ENCODE measurements around the gene TVP23C.

Gene TVP23C

DNA sequence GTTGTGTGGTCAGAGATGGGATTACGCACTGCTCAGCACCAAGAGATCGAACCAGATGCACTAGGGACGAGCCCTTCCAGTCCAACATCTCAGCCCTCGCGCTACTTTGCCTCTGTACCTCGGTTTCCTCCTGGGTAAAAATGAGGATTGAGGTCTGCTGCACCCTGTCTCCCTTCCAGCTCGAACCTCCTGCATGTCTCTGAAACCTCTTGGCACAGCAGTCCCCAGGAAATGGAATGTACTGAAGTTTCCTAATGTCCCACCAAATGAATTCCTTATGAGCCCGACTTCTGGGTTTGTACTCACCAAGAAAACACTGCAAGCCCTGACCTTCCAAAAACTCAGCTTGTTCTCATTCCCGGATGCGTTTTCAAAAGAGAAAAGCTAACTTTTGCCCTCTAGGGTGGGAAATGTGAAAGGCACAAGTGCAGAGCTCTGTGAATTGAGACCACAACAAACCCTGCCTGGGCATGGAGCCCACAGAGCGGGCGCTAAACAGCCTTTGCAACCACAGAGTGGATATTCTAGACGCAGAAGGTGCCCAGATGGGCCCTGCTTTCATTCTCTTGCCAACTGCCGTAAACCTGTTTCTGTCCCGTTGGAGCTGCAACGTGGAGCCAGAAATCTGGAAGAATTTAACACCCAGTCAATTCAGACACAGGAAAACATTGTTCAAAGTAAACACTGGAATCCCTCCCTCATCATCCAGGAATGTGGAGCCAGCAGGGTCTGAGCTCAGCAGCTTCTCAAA is 106.1 kb downstream of the TVP23C start:
- Histone ChIP-seq H3K27ac (ENCODE audit: low read depth, low read length, poor library complexity, severe bottlenecking) (no peak overlapping the region), H3K9me2 (ENCODE audit: low read depth, low read length) (no peaks in the 10 kb centered on the region), H3K36me3 (ENCODE audit: insufficient read depth, low read length) (no peaks in the 10 kb centered on the region), H2AFZ (ENCODE audit: low read length) (no peak overlapping the region), H3K79me2 (ENCODE audit: insufficient read depth, low read length) (no peaks in the 10 kb centered on the region), H4K20me1 (ENCODE audit: insufficient read depth, low read length) (no peaks in the 10 kb centered on the region), H3K9ac (ENCODE audit: low read length) (no peak overlapping the region), H3K4me2 (ENCODE audit: low read length) (no peak overlapping the region), H3K9me3 (ENCODE audit: low read length) (no peaks in the 10 kb centered on the region), H3K27me3 (ENCODE audit: insufficient read depth, low read length) (no peaks in the 10 kb centered on the region), H3F3A (ENCODE audit: insufficient read depth, low read length) (no peaks in the 10 kb centered on the region), H3K4me1 (ENCODE audit: insufficient read depth, low read length, severe bottlenecking) (no peaks in the 10 kb centered on the region), H3K4me3 (ENCODE audit: low read depth, low read length, poor library complexity, severe bottlenecking) (no peak overlapping the region)
- TF ChIP-seq, protein P1, sequence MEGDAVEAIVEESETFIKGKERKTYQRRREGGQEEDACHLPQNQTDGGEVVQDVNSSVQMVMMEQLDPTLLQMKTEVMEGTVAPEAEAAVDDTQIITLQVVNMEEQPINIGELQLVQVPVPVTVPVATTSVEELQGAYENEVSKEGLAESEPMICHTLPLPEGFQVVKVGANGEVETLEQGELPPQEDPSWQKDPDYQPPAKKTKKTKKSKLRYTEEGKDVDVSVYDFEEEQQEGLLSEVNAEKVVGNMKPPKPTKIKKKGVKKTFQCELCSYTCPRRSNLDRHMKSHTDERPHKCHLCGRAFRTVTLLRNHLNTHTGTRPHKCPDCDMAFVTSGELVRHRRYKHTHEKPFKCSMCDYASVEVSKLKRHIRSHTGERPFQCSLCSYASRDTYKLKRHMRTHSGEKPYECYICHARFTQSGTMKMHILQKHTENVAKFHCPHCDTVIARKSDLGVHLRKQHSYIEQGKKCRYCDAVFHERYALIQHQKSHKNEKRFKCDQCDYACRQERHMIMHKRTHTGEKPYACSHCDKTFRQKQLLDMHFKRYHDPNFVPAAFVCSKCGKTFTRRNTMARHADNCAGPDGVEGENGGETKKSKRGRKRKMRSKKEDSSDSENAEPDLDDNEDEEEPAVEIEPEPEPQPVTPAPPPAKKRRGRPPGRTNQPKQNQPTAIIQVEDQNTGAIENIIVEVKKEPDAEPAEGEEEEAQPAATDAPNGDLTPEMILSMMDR (IDR thresholded peaks at IDR 0.05; ENCODE audit: low read length): no peak
- no peak for TF ChIP-seq EZH2 (IDR thresholded peaks at IDR 0.05; ENCODE audit: borderline replicate concordance, low read length)

DNA sequence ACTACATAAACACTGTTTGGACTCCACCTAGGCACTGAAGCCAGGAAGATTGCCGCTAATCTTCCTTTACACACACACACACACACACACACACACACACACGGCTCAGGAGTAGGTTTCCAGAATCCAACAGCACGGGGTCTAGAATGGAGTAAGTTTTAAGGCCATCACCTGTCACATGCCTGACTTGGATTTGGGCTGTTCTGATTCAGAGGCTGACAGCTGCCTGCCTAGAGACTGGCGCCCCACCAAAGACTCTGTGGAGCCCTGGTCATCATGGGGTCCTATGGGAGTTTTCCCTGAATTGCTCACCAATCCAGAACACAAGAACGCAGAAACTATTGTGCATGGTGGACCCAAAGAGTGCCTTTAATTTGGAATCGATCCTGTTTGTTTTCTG is 106.8 kb downstream of the TVP23C start:
- Histone ChIP-seq H3K27me3 (ENCODE audit: insufficient read depth, low read length) (no peaks in the 10 kb centered on the region), H3K4me1 (ENCODE audit: insufficient read depth, low read length, severe bottlenecking) (no peaks in the 10 kb centered on the region), H3K9me3 (ENCODE audit: low read length) (no peaks in the 10 kb centered on the region), H3K27ac (ENCODE audit: low read depth, low read length, poor library complexity, severe bottlenecking) (no peak overlapping the region), H3K79me2 (ENCODE audit: insufficient read depth, low read length) (no peaks in the 10 kb centered on the region), H4K20me1 (ENCODE audit: insufficient read depth, low read length) (no peaks in the 10 kb centered on the region), H3K9me2 (ENCODE audit: low read depth, low read length) (no peaks in the 10 kb centered on the region), H3K4me3 (ENCODE audit: low read depth, low read length, poor library complexity, severe bottlenecking) (no peak overlapping the region), H3K9ac (ENCODE audit: low read length) (no peak overlapping the region), H2AFZ (ENCODE audit: low read length) (no peak overlapping the region), H3K36me3 (ENCODE audit: insufficient read depth, low read length) (no peaks in the 10 kb centered on the region), H3K4me2 (ENCODE audit: low read length) (no peak overlapping the region), H3F3A (ENCODE audit: insufficient read depth, low read length) (no peaks in the 10 kb centered on the region)
- TF ChIP-seq, protein P1 (IDR thresholded peaks at IDR 0.05; ENCODE audit: low read length): no peak
- no peak for TF ChIP-seq EZH2 (IDR thresholded peaks at IDR 0.05; ENCODE audit: borderline replicate concordance, low read length)

- no peak overlapping the region for H3K4me2 ChIP-seq (ENCODE audit: low read length)
- no peaks in the 10 kb centered on the region for H3K79me2 ChIP-seq (ENCODE audit: insufficient read depth, low read length)
- no peaks in the 10 kb centered on the region for H3F3A ChIP-seq (ENCODE audit: insufficient read depth, low read length)
- no peak for TF ChIP-seq EZH2 (IDR thresholded peaks at IDR 0.05; ENCODE audit: borderline replicate concordance, low read length)
- TF ChIP-seq, protein P1 (IDR thresholded peaks at IDR 0.05; ENCODE audit: low read length): no peak
- no peaks in the 10 kb centered on the region for H3K9me2 ChIP-seq (ENCODE audit: low read depth, low read length)
- no peak overlapping the region for H3K9ac ChIP-seq (ENCODE audit: low read length)
- no peak overlapping the region for H3K4me3 ChIP-seq (ENCODE audit: low read depth, low read length, poor library complexity, severe bottlenecking)
- no peaks in the 10 kb centered on the region for H3K4me1 ChIP-seq (ENCODE audit: insufficient read depth, low read length, severe bottlenecking)
- no peaks in the 10 kb centered on the region for H4K20me1 ChIP-seq (ENCODE audit: insufficient read depth, low read length)
- H2AFZ ChIP-seq (ENCODE audit: low read length): no peak overlapping the region
- H3K27ac ChIP-seq (ENCODE audit: low read depth, low read length, poor library complexity, severe bottlenecking): no peak overlapping the region
- H3K27me3 ChIP-seq (ENCODE audit: insufficient read depth, low read length): no peaks in the 10 kb centered on the region
- no peaks in the 10 kb centered on the region for H3K36me3 ChIP-seq (ENCODE audit: insufficient read depth, low read length)
- H3K9me3 ChIP-seq (ENCODE audit: low read length): no peaks in the 10 kb centered on the region
These were observed 108.9 kb downstream of the TVP23C start for GRCh38 chr17:15454346-15454745.
